GM12878 (cell line): ENCODE data around the gene DCAF5. TPM values are rescaled to one million over a fixed set of nuclear protein-coding genes. Genes with fewer than 3 reads are reported as not detected.

Source experiments
- RAD51 ChIP-seq: fragments of 450-650 bp; IDR thresholded peaks from 2 replicates; pipeline ENCODE4 v1.6.1; 2016; ENCODE audit warnings: moderate library complexity, mild to moderate bottlenecking, inconsistent platforms
- STAT3 ChIP-seq: IDR thresholded peaks from 2 replicates; pipeline ENCODE4 v1.6.1; 2011; ENCODE audit warnings: low read depth, low read length, improper control_type of control experiment
- ZSCAN29 ChIP-seq: fragments of 450-650 bp; IDR thresholded peaks from 2 replicates; pipeline ENCODE4 v1.6.1; 2017; ENCODE audit warnings: mild to moderate bottlenecking, moderate library complexity
- polyA plus RNA-seq, 11 experiments: library from polyadenylated mRNA; depleted of rRNA in 4 of 11; unstranded in 6 of 11; stranded (reverse) in 5 of 11; fragments of >200 nt; fragmentation: Nextera tagmentation in 4 of 11; fragmentation: Illumina TruSeq in 1 of 11; extraction: Ambion mirVana in 4 of 11; extraction: Trizol in 1 of 11; gene quantifications; 1 replicate in 1 of 11; 2 replicates in 10 of 11; pipeline versions ENCODE4 v1.2.1 to v1.2.3, GENCODE V29; 2011 to 2016; ENCODE audit warnings: inconsistent platforms in 2 of 11, missing spikeins in 2 of 11, low read depth in 1 of 11
- total RNA-seq, 4 experiments: library from RNA; depleted of rRNA in 3 of 4; stranded (reverse); fragments of >200 nt in 3 of 4; fragmentation: Illumina TruSeq in 1 of 4; extraction: Trizol in 1 of 4; gene quantifications; 2 replicates each; pipeline versions ENCODE4 v1.2.1 to v1.2.3, GENCODE V29; 2013 to 2021
- TF ChIP-seq, protein P1 (sequence below): fragments of 450-650 bp; formaldehyde crosslinking; IDR thresholded peaks from 2 replicates; pipeline ENCODE4 v1.4.0; 2020; ENCODE audit warnings: mild to moderate bottlenecking, moderate library complexity
- TF ChIP-seq, protein P2 (sequence below): IDR thresholded peaks from 2 replicates; pipeline ENCODE4 v1.6.1; 2012; ENCODE audit warnings: improper control_type of control experiment, low read depth, low read length; ENCODE audit not compliant: insufficient replicate concordance
- TF ChIP-seq, protein P3 (sequence below): fragments of 450-650 bp; conservative IDR thresholded peaks from 2 replicates; pipeline ENCODE4 v1.6.1; 2017; ENCODE audit warnings: mild to moderate bottlenecking, moderate library complexity

DCAF5 gene
- total and polyA plus RNA-seq, 10 of the 15 experiments (the other 5 are each of a cell fraction or from before 2014, with no cell fraction given): 6.8 to 38.1 (median 19.1) TPM

DNA sequence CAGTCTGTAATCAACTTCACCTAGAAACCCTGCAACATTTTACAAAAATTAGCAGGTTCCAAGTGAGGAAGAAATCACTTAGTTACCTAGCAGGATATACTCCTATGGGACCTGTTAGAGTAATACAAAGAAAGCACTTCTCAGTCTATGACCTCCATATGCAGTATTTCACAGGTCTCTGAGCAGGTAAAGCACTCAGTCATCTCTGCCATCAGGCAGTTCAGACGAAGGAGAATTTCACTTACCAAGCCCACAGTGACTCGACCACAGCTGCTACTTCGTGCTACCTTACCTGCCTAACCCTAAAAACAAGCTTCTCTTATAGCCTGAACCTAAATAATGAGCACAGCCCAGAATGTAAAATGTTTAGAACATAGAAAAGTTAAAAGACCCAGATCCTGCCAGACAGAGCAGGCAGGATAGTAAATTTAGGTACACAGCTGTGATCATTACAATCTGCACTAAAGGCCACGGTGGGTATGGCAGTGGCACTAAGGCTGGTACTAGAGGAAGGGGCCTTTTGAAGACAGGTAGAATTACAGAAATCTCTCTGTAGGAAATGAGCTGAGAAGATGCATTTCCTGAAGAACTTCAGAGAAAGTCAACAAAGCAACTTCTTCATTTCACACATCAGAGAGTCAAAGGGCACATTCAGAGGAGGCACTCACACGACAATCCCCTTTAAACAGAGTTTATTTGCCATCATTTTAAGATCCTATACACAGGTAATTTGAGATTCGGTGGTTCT is 35.7 kb downstream of the DCAF5 start (continued):
- TF ChIP-seq, protein P1, sequence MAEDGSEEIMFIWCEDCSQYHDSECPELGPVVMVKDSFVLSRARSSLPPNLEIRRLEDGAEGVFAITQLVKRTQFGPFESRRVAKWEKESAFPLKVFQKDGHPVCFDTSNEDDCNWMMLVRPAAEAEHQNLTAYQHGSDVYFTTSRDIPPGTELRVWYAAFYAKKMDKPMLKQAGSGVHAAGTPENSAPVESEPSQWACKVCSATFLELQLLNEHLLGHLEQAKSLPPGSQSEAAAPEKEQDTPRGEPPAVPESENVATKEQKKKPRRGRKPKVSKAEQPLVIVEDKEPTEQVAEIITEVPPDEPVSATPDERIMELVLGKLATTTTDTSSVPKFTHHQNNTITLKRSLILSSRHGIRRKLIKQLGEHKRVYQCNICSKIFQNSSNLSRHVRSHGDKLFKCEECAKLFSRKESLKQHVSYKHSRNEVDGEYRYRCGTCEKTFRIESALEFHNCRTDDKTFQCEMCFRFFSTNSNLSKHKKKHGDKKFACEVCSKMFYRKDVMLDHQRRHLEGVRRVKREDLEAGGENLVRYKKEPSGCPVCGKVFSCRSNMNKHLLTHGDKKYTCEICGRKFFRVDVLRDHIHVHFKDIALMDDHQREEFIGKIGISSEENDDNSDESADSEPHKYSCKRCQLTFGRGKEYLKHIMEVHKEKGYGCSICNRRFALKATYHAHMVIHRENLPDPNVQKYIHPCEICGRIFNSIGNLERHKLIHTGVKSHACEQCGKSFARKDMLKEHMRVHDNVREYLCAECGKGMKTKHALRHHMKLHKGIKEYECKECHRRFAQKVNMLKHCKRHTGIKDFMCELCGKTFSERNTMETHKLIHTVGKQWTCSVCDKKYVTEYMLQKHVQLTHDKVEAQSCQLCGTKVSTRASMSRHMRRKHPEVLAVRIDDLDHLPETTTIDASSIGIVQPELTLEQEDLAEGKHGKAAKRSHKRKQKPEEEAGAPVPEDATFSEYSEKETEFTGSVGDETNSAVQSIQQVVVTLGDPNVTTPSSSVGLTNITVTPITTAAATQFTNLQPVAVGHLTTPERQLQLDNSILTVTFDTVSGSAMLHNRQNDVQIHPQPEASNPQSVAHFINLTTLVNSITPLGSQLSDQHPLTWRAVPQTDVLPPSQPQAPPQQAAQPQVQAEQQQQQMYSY (CRISPR knock-in tag): no peak
- TF ChIP-seq RAD51 (no peak), ZSCAN29 (no peak), STAT3 (no peak)
- TF ChIP-seq, protein P2, sequence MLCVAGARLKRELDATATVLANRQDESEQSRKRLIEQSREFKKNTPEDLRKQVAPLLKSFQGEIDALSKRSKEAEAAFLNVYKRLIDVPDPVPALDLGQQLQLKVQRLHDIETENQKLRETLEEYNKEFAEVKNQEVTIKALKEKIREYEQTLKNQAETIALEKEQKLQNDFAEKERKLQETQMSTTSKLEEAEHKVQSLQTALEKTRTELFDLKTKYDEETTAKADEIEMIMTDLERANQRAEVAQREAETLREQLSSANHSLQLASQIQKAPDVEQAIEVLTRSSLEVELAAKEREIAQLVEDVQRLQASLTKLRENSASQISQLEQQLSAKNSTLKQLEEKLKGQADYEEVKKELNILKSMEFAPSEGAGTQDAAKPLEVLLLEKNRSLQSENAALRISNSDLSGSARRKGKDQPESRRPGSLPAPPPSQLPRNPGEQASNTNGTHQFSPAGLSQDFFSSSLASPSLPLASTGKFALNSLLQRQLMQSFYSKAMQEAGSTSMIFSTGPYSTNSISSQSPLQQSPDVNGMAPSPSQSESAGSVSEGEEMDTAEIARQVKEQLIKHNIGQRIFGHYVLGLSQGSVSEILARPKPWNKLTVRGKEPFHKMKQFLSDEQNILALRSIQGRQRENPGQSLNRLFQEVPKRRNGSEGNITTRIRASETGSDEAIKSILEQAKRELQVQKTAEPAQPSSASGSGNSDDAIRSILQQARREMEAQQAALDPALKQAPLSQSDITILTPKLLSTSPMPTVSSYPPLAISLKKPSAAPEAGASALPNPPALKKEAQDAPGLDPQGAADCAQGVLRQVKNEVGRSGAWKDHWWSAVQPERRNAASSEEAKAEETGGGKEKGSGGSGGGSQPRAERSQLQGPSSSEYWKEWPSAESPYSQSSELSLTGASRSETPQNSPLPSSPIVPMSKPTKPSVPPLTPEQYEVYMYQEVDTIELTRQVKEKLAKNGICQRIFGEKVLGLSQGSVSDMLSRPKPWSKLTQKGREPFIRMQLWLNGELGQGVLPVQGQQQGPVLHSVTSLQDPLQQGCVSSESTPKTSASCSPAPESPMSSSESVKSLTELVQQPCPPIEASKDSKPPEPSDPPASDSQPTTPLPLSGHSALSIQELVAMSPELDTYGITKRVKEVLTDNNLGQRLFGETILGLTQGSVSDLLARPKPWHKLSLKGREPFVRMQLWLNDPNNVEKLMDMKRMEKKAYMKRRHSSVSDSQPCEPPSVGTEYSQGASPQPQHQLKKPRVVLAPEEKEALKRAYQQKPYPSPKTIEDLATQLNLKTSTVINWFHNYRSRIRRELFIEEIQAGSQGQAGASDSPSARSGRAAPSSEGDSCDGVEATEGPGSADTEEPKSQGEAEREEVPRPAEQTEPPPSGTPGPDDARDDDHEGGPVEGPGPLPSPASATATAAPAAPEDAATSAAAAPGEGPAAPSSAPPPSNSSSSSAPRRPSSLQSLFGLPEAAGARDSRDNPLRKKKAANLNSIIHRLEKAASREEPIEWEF: no peak
- TF ChIP-seq, protein P3, sequence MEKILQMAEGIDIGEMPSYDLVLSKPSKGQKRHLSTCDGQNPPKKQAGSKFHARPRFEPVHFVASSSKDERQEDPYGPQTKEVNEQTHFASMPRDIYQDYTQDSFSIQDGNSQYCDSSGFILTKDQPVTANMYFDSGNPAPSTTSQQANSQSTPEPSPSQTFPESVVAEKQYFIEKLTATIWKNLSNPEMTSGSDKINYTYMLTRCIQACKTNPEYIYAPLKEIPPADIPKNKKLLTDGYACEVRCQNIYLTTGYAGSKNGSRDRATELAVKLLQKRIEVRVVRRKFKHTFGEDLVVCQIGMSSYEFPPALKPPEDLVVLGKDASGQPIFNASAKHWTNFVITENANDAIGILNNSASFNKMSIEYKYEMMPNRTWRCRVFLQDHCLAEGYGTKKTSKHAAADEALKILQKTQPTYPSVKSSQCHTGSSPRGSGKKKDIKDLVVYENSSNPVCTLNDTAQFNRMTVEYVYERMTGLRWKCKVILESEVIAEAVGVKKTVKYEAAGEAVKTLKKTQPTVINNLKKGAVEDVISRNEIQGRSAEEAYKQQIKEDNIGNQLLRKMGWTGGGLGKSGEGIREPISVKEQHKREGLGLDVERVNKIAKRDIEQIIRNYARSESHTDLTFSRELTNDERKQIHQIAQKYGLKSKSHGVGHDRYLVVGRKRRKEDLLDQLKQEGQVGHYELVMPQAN: no peak
